ENCODE results near the gene SNX22. TPM values are rescaled to one million over a fixed set of nuclear protein-coding genes. Genes with fewer than 3 reads are reported as not detected.

SNX22 gene
- total RNA-seq, 8 experiments from 2014 or later: 1.7 to 6.0 (median 3.4) TPM

DNA sequence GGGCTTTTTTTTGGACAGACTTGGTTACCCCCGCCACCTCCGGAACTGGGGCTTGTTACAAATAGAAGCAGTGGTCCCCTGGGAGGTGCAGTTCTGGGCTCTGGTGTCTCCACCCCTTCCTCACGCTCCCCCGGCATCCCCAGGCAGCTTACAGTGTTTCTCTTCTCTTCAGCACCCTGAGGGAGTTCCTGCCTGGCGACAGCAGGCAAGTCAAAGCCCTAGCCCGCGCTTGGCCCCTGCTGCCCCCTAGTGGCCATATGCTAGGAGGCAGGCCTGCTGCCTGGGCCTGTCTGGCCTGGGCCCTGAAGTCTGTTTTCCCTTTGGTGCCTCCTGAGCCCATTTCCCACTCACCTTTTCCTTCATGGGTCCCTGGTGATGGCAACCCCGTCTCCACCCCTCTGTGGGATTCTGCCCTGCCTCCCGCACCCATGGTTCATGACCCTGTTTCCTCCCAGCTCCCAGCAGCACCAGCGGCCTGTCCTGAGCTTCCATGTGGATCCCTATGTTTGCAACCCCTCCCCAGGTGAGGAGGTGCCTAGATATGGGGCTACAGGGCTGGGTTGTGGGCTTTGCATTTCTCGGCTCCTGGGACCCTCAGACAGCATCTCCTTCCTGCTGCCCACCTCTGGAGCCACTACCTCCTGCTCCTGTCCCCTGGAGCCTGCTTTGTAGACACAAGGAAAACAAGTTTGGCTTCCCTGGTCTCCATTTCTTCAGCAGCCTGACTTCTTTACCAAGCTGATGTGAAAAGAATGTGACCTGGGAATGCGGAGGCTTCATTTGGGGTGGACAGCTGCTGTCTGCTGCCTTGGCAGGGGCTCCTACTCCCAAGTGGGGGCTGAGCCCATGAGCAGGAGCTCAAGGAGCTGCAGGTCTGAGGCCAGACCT, 2.2 kb downstream of the SNX22 start:
- H3K27ac ChIP-seq: peak overlapping the region in 1 of 2 donors; percentile 30
- peak; percentile 78 to 84 (median 82) for ATAC-seq (replicated peaks in 6 of 8)
- in situ Hi-C loops (cut with MboI; ENCODE audit: low pct_unique_long_range_greater_than_20kb in 2 of 9, low sequenced_read_pairs in 9 of 9, unreplicated experiment in 9 of 9): no loop called here
- peaks cover 0 to 9% of the 10 kb centered on the region in 2 donors for H3K4me1 ChIP-seq (replicated peaks in 1 of 2)
- H3K4me3 ChIP-seq: no peak overlapping the region
- 0 to 80% (median 22%) methylated on average over 1 to 4 of the region's 12 CpGs; no CpG with 5 or more reads in 5 of the 10 experiments for WGBS, 10 experiments

DNA sequence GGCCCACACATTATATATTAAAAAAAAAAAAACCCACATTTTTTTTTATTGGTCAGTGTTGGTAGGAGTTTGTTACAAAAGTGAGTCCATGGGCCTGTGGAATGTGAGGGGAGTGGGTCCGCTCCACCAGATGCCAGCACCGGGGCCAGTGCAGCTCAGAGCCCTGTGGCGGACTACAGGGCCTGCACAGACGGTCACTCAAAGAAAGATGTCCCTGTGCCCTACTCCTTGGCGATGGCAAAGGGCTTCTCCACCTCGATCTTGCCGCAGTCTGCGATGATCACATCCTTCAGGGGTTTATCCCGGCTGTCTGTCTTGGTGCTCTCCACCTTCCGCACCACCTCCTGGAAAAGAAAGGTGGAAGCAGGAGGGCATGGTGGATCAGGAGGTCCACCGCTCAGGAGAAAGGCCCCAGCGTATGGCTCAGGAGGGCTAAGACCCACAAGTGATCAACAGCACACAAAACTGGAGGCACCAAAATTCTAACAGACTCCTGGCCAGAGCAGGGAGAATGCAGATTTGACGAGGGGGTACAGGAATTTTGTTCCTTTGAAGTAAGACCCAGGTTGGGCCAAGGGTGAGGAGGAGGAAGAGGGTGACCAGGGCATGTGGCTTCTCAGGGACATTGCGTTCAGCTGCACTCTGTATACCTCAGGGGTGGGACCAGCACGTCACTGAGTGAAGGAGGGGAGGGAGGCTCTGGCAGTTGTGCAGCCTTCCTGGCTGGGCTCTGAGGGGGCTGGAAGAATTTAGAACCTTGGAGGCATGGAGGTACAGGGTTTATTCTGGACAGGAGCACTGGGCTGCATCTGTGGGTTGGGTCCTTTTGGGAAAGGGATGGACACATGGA, 4.5 kb downstream of the SNX22 start:
- H3K4me1 ChIP-seq (replicated peaks in 1 of 2): peaks cover under 1 to 10% of the 10 kb centered on the region in 2 donors
- no peak overlapping the region for H3K4me3 ChIP-seq
- no peak overlapping the region for H3K27ac ChIP-seq
- 60 to 100% (median 88%) methylated on average over 1 to 5 of the region's 15 CpGs; no CpG with 5 or more reads in 2 of the 10 experiments for WGBS, 10 experiments
- no peak for ATAC-seq (replicated peaks in 6 of 8)
- in situ Hi-C loops (cut with MboI; ENCODE audit: low pct_unique_long_range_greater_than_20kb in 2 of 9, low sequenced_read_pairs in 9 of 9, unreplicated experiment in 9 of 9): no loop called here

DNA sequence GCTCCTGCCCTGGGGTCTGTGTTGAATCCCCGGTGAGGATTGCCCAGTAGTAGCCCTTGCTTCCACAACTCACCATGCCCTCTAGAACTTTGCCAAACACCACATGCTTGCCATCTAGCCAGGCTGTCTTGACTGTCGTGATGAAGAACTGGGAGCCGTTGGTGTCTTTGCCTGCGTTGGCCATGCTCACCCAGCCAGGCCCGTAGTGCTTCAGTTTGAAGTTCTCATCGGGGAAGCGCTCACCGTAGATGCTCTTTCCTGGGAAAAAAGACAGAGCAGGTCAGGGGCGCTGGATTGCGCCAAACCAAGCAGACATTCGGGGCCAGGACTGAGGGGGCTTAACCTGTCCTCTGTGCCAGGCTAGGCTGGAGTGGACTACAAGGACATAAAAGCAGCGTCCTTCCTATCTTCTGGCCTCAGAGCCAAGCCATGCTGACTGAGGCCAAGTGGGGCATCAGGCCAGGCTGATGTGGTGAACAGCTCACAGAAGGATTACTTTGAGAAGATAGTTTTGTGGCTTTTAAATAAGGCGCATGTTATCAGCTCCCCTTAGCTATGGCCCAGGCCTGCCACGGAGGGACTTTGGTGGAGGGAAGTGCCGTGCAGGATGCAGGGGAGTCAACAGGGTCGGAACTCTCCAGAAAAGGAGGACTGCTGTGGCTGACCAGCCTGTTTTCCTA, 5.3 kb downstream of the SNX22 start:
- in situ Hi-C loops (cut with MboI; ENCODE audit: low pct_unique_long_range_greater_than_20kb in 2 of 9, low sequenced_read_pairs in 9 of 9, unreplicated experiment in 9 of 9): no loop called here
- H3K27ac ChIP-seq: no peak overlapping the region
- 53 to 100% (median 94%) methylated on average over 1 to 7 of the region's 16 CpGs; no CpG with 5 or more reads in 2 of the 10 experiments for WGBS, 10 experiments
- peaks cover 8 to 18% of the 10 kb centered on the region in 2 donors for H3K4me1 ChIP-seq (replicated peaks in 1 of 2)
- H3K4me3 ChIP-seq: no peak overlapping the region
- no peak for ATAC-seq (replicated peaks in 6 of 8)

DNA sequence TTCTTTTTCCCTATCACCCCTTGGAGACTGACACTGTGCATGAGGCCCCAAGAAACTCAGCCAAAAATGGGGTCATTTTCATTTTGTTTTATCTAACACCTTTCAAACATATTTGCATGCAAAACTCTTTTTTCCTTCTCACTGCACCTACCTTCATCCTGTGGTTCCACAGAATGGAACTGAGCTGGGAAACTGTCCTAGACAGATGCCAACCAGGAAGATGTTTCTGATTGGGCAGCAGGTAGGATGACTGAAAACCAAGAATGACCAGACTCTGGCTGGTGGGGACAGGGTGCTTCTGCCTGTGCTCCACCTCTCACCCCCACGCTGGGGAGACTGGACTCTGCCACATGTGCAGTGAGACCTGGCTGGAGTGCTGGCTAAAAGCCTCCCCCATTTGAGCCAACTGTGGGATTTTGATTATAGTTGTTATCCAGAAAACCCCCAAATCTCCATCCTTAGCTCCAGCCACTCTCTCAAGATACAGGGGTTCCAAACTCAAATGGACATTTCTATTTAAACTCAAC, 6.1 kb downstream of the SNX22 start:
- peaks cover 10 to 15% of the 10 kb centered on the region in 2 donors for H3K4me1 ChIP-seq (replicated peaks in 1 of 2)
- H3K27ac ChIP-seq: no peak overlapping the region
- in situ Hi-C loops (cut with MboI; ENCODE audit: low pct_unique_long_range_greater_than_20kb in 2 of 9, low sequenced_read_pairs in 9 of 9, unreplicated experiment in 9 of 9): no loop called here
- WGBS, 10 experiments: 83 to 100% (median 93%) methylated on average over 1 of the region's 1 CpG; no CpG with 5 or more reads in 6 of the 10 experiments
- H3K4me3 ChIP-seq: no peak overlapping the region
- no peak for ATAC-seq (replicated peaks in 6 of 8)

DNA sequence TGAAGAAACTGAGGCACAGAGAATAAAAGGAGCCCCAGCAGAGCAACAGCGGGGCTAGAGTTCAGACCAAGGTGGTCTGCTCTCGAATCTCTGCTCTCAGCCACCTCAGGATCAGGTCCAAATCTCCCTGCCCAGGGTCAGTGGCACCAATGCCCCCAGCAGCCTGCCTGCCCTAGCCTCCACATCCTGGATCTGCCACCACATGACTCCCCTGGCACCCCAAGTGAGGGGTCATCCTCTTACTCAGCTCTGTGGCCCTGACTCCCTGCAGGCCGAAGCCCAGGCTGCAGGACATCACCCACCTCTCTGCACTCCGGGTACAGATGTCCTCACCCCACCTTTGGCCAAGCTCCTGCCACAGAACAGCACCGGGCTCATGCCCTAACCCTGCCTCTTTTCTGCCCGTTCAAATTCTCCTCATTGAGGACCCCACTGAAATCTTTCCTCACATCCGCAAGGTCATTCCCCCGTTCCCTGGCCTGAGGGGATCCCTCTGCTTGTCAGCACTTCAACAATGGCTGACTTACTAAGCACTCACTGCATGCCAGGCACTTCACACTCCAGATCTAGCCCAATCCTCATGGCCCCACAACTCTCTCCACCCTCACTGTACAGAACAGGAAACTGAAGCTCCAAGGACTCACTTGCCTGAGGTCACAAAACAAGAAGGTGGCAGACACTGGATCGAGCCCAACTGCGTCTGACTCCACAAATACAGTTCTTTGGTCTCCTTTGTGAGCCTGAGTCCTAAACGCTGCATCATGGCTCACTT, 7.0 kb downstream of the SNX22 start:
- in situ Hi-C loops (cut with MboI; ENCODE audit: low pct_unique_long_range_greater_than_20kb in 2 of 9, low sequenced_read_pairs in 9 of 9, unreplicated experiment in 9 of 9): no loop called here
- no peak for ATAC-seq (replicated peaks in 6 of 8)
- H3K4me1 ChIP-seq (replicated peaks in 1 of 2): peaks cover 11 to 13% of the 10 kb centered on the region in 2 donors
- 60 to 100% (median 91%) methylated on average over 1 to 10 of the region's 11 CpGs; no CpG with 5 or more reads in 1 of the 10 experiments for WGBS, 10 experiments
- H3K27ac ChIP-seq: no peak overlapping the region
- H3K4me3 ChIP-seq: no peak overlapping the region

DNA sequence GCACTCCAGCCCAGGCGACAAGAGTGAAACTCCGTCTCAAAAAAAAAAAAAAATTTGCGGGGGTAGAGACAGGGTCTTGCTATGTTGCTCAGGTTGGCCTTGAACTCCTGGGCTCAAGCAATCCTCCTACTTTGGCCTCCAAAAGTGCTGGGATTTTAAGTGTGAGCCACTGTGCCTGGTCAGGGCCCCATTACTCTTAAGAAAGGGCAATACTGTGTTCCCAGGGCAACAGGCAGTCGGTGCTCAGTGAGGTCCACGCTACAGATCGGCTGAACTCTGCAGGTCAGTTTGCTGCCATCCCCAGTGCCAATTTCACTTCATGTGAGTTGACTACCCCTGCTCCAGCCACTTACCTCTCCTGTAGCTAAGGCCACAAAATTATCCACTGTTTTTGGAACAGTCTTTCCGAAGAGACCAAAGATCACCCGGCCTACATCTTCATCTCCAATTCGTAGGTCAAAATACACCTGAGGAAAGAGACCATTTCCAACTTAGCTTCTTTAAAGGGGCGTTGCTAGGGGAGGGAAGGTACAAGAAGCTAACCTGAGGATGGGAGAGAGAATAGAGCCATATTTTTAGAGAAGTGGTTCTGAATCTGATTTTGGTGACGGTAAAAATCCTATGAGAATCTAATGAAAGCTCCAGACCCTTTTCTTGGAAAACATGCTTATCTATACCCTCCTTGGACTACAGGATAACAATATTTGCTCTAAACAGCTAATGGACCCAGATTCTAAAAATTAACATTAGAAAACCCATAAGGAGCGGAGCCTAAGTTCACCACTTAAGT, 10.4 kb downstream of the SNX22 start:
- H3K27ac ChIP-seq: peak overlapping the region; percentile 82 to 84
- ATAC-seq (replicated peaks in 6 of 8): no peak
- in situ Hi-C loops (cut with MboI; ENCODE audit: low pct_unique_long_range_greater_than_20kb in 2 of 9, low sequenced_read_pairs in 9 of 9, unreplicated experiment in 9 of 9): no loop called here
- WGBS, 10 experiments: 0 to 73% (median 43%) methylated on average over 2 to 7 of the region's 12 CpGs; no CpG with 5 or more reads in 3 of the 10 experiments
- peaks cover 18 to 20% of the 10 kb centered on the region in 2 donors for H3K4me1 ChIP-seq (replicated peaks in 1 of 2)
- H3K4me3 ChIP-seq: peak overlapping the region; percentile 56 to 100 (median 80)

DNA sequence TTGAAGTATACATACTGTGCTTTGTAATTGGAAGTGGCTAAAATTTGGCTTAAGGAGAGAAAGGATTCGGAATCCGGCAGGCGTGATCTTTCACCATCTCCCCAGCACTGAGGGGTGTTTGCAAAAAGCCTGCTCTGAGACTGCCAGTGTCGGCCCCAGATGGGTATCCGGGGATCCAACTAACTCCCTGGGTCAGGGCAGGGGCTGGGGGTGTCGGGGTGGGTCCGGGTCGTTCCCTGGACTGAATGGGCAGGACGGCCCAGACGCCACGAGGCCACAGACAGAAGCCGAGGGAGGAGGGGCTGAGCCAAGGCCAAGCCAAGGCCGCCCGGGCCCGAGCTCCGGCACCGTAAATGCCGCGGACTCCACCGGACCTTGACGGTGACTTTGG, 10.9 kb downstream of the SNX22 start:
- peak; percentile 12 to 37 (median 31) for ATAC-seq (replicated peaks in 6 of 8)
- in situ Hi-C loops (cut with MboI; ENCODE audit: low pct_unique_long_range_greater_than_20kb in 2 of 9, low sequenced_read_pairs in 9 of 9, unreplicated experiment in 9 of 9): no loop called here
- Histone ChIP-seq H3K4me1 (replicated peaks in 1 of 2) (peaks cover 18 to 20% of the 10 kb centered on the region in 2 donors), H3K27ac (peak overlapping the region; percentile 82 to 84), H3K4me3 (peak overlapping the region; percentile 56 to 100 (median 80))
- 0 to 2% methylated on average over 2 to 9 of the region's 21 CpGs; no CpG with 5 or more reads in 8 of the 10 experiments for WGBS, 10 experiments

DNA sequence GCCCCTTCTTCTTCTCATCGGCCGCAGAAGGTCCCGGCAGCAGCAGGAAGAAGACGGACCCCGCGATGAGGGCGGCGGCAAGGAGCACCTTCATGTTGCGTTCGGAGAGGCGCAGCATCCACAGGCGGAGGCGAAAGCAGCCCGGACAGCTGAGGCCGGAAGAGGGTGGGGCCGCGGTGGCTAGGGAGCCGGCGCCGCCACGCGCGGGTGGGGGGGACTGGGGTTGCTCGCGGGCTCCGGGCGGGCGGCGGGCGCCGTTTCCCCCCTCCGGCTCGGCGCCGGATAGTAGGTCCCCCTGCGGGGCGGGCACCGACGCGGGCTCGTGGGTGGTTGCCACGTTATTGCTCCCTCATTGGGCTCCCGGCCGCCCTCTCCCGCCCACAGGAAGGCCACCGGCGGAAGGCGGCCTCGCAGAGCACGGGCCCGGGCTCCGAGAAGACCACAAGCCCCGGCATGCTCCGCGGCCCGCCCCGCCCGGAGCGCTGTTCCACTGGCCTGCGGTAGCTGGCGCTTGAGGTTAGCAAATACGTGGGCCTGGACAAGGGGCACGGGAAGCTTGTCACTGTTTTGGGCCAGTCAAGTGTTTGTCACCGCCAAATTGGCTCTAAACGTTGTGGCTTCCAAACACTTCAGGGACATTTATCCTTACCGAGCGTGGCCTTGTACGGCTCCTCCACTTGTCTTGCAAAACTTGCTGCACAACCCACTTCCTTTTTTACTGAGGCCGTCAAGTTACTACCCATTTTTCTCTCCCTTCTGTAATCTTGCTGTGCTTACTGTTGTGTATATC, 11.5 kb downstream of the SNX22 start, which contains the start of gene PPIB:
TSS of gene PPIB (minus strand) at position 154 of the 790 bp plus-strand sequence. CDS start at position 118, 36 bp downstream.
- peaks cover 18 to 20% of the 10 kb centered on the region in 2 donors for H3K4me1 ChIP-seq (replicated peaks in 1 of 2)
- in situ Hi-C loops (cut with MboI; ENCODE audit: low pct_unique_long_range_greater_than_20kb in 2 of 9, low sequenced_read_pairs in 9 of 9, unreplicated experiment in 9 of 9): no loop called here
- H3K27ac ChIP-seq: peak within 1 kb of the TSS; percentile 82 to 84
- peak; percentile 83 to 97 (median 95) for ATAC-seq (replicated peaks in 6 of 8)
- peak within 1 kb of the TSS; percentile 56 to 100 (median 80) for H3K4me3 ChIP-seq
- WGBS, 10 experiments: 0 to 100% (median 14%) methylated on average over 1 to 13 of the region's 69 CpGs

DNA sequence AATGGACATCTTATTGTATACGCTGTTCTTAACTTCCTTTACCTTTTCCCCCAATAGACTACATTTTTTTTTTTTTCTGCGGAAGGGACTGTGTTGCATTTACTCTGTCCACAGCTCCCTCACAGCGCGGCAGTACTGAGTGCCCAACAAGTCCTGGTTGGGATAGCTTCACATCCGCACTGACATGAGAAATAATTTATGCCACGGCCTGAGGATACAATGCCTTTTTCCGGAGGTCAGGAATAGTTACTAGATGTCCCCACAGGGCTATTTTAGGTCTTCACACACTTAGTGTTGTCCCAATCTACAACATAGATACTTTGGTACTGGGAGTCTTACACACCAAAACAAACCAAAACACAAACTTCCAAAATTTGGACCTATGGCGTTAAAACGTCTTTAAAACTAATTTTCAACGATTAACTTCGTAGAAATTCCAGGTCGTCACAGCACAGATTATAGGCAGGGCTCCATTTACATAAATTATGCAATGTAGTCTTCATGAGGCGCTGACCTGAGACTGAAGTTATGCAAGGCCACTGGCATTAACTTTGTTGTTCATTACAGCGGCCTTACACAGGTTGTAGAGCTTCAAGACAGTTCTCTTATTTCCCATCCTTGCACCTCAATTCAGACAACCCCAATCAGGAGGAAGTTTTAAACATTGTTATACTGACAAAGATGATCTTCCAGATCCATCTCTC, 12.3 kb downstream of the SNX22 start:
- in situ Hi-C loops (cut with MboI; ENCODE audit: low pct_unique_long_range_greater_than_20kb in 2 of 9, low sequenced_read_pairs in 9 of 9, unreplicated experiment in 9 of 9): no loop called here
- Histone ChIP-seq H3K4me3 (peak overlapping the region; percentile 21 to 100 (median 79)), H3K4me1 (replicated peaks in 1 of 2) (peaks cover 18 to 20% of the 10 kb centered on the region in 2 donors), H3K27ac (peak overlapping the region; percentile 18 to 51)
- 7 to 77% (median 44%) methylated on average over 3 to 14 of the region's 14 CpGs for WGBS, 10 experiments
- ATAC-seq (replicated peaks in 6 of 8): peak; percentile 0 to 27 (median 4)

DNA sequence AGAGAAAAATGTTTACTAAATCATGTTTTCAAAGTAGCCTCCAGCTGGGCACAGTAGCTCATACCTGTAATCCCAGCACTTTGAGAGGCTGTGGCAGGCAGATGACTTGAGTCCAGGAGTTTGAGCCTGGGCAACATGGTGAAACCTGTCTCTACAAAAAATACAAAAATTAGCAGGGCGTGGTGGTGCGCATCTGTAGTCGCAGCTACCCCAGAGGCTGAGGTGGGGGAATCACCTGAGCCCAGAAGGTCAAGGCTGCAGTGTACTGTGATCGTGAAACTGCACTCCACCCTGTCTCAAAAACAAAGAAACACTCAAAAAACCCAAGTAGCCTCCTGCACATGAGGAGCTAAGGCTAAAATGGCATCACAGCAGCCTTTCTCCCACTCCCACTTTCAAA, 12.9 kb downstream of the SNX22 start:
- in situ Hi-C loops (cut with MboI; ENCODE audit: low pct_unique_long_range_greater_than_20kb in 2 of 9, low sequenced_read_pairs in 9 of 9, unreplicated experiment in 9 of 9): no loop called here
- Histone ChIP-seq H3K27ac (no peak overlapping the region), H3K4me1 (replicated peaks in 1 of 2) (peaks cover 18 to 20% of the 10 kb centered on the region in 2 donors), H3K4me3 (no peak overlapping the region)
- no peak for ATAC-seq (replicated peaks in 6 of 8)
- WGBS, 10 experiments: 60 to 100% (median 100%) methylated on average over 1 to 3 of the region's 4 CpGs; no CpG with 5 or more reads in 5 of the 10 experiments
